Colon (tissue), 2 donors: ENCODE measurements around the gene MDK.

Experiments used
- FAIRE-seq: peaks from 2 replicates; lab custom pipeline; 2012; peaks lifted over from hg19 to GRCh38; lab: Jason Lieb, UNC
- donor health status: control.
- donor health status: control.

Gene MDK

GRCh38 chr11:46348566-46349401, 32.7 kb upstream of the MDK start:
- FAIRE-seq: no peak

- FAIRE-seq: no peak
Observed at GRCh38 chr11:46350695-46351094, 30.8 kb upstream of the MDK start.

GRCh38 chr11:46351148-46351547, 30.3 kb upstream of the MDK start:
- FAIRE-seq: no peak

- no peak for FAIRE-seq
Observed at GRCh38 chr11:46351606-46352005, 29.9 kb upstream of the MDK start.

GRCh38 chr11:46352063-46352841, 29.2 kb upstream of the MDK start:
- no peak for FAIRE-seq

- no peak for FAIRE-seq
Observed at GRCh38 chr11:46353698-46354097, 27.8 kb upstream of the MDK start.

GRCh38 chr11:46356924-46357482, 24.5 kb upstream of the MDK start:
- FAIRE-seq: no peak

GRCh38 chr11:46357483-46357936, 24.0 kb upstream of the MDK start:
- FAIRE-seq: no peak

GRCh38 chr11:46359953-46360352, 21.5 kb upstream of the MDK start:
- no peak for FAIRE-seq

- no peak for FAIRE-seq
Observed at GRCh38 chr11:46360878-46361277, 20.6 kb upstream of the MDK start.

- FAIRE-seq: no peak
Observed at GRCh38 chr11:46361283-46362155, 19.9 kb upstream of the MDK start.

- no peak for FAIRE-seq
Observed at GRCh38 chr11:46362156-46363030, 19.1 kb upstream of the MDK start.

- FAIRE-seq: no peak
Observed at GRCh38 chr11:46363031-46363407, 18.4 kb upstream of the MDK start.

GRCh38 chr11:46363455-46364005, 17.9 kb upstream of the MDK start:
- no peak for FAIRE-seq

GRCh38 chr11:46364056-46364455, 17.4 kb upstream of the MDK start:
- FAIRE-seq: no peak

GRCh38 chr11:46364791-46365190, 16.7 kb upstream of the MDK start:
- FAIRE-seq: no peak

GRCh38 chr11:46366260-46366659, 15.2 kb upstream of the MDK start:
- no peak for FAIRE-seq

GRCh38 chr11:46366661-46367161, 14.8 kb upstream of the MDK start:
- no peak for FAIRE-seq

GRCh38 chr11:46367244-46367915, 14.1 kb upstream of the MDK start:
- FAIRE-seq: no peak

- FAIRE-seq: no peak
Observed at GRCh38 chr11:46367916-46368267, 13.6 kb upstream of the MDK start.
